Measurements from ENCODE around the gene CYB561D2. TPM values are rescaled to one million over a fixed set of nuclear protein-coding genes. Genes with fewer than 3 reads are reported as not detected.

CYB561D2 gene
- polyA plus RNA-seq, 1 donor (not counting 4 experiments of a cell fraction or from before 2014, with no cell fraction given) = 12.3 TPM

GRCh38 chr3:50396502-50396901 is 45.8 kb downstream of the CYB561D2 start:
- H3K4me1 ChIP-seq (ENCODE audit: control insufficient read depth, extremely low read depth, insufficient read depth, low read length) = peaks cover 5% of the 10 kb centered on the region
- peaks cover 70% of the 10 kb centered on the region for H3K27me3 ChIP-seq (ENCODE audit: control insufficient read depth, extremely low read depth, insufficient read depth, low read length)
- FAIRE-seq (peak; percentile 96), DNase-seq (ENCODE audit: low read depth, low spot score) (peak; percentile 41)
- TF ChIP-seq CTCF (optimal IDR thresholded peaks at IDR 0.05 in 1 of 3, IDR thresholded peaks at IDR 0.05 in 1 of 3, conservative IDR thresholded peaks at IDR 0.05 in 1 of 3; ENCODE audit: extremely low read depth in 1 of 3, insufficient read depth in 2 of 3, low read length in 3 of 3) (no peak), EZH2 (IDR thresholded peaks at IDR 0.05; ENCODE audit: low read length) (no peak)
- H2AFZ ChIP-seq (ENCODE audit: control insufficient read depth, low read length) = no peak overlapping the region
- dilution Hi-C loops (cut with MboI; ENCODE audit: extremely low pct_ligation_motif_present, low sequenced_read_pairs) = no loop called here
- H3K36me3 ChIP-seq (ENCODE audit: control insufficient read depth in 2 of 2, extremely low read depth in 1 of 2, insufficient read depth in 2 of 2, low read length in 2 of 2) = no peaks in the 10 kb centered on the region
- no peaks in the 10 kb centered on the region for H3K9me1 ChIP-seq (ENCODE audit: control insufficient read depth, extremely low read depth, insufficient read depth, low read length)
- H3K4me2 ChIP-seq (ENCODE audit: control insufficient read depth, extremely low read depth, insufficient read depth, low read depth, low read length) = no peak overlapping the region
- H4K20me1 ChIP-seq (ENCODE audit: control insufficient read depth, extremely low read depth, insufficient read depth, low read length) = peaks cover 19% of the 10 kb centered on the region
- H3K79me2 ChIP-seq (ENCODE audit: control insufficient read depth, insufficient read depth, low read length) = no peaks in the 10 kb centered on the region
- no peak overlapping the region for H3K9ac ChIP-seq (ENCODE audit: control insufficient read depth, extremely low read depth, insufficient read depth, low read length)
- H3K9me3 ChIP-seq (ENCODE audit: control insufficient read depth, low read depth, low read length) = no peaks in the 10 kb centered on the region
- no peak overlapping the region for H3K27ac ChIP-seq (ENCODE audit: control insufficient read depth, insufficient read depth, low read length)
- no peak overlapping the region for H3K4me3 ChIP-seq (ENCODE audit: control insufficient read depth in 2 of 3, extremely low read depth in 1 of 3, insufficient read depth in 2 of 3, low read depth in 1 of 3, low read length in 3 of 3)

- no peaks in the 10 kb centered on the region for H3K4me1 ChIP-seq (ENCODE audit: control insufficient read depth, extremely low read depth, insufficient read depth, low read length)
- no peak overlapping the region for H3K27ac ChIP-seq (ENCODE audit: control insufficient read depth, insufficient read depth, low read length)
- no peaks in the 10 kb centered on the region for H3K9me3 ChIP-seq (ENCODE audit: control insufficient read depth, low read depth, low read length)
- H3K79me2 ChIP-seq (ENCODE audit: control insufficient read depth, insufficient read depth, low read length) = no peaks in the 10 kb centered on the region
- H3K36me3 ChIP-seq (ENCODE audit: control insufficient read depth in 2 of 2, extremely low read depth in 1 of 2, insufficient read depth in 2 of 2, low read length in 2 of 2) = no peaks in the 10 kb centered on the region
- DNase-seq (ENCODE audit: low read depth, low spot score) (no peak), FAIRE-seq (no peak)
- H2AFZ ChIP-seq (ENCODE audit: control insufficient read depth, low read length) = no peak overlapping the region
- dilution Hi-C loops (cut with MboI; ENCODE audit: extremely low pct_ligation_motif_present, low sequenced_read_pairs) = no loop called here
- H3K27me3 ChIP-seq (ENCODE audit: control insufficient read depth, extremely low read depth, insufficient read depth, low read length) = peaks cover 35% of the 10 kb centered on the region
- H4K20me1 ChIP-seq (ENCODE audit: control insufficient read depth, extremely low read depth, insufficient read depth, low read length) = peaks cover 6% of the 10 kb centered on the region
- H3K9me1 ChIP-seq (ENCODE audit: control insufficient read depth, extremely low read depth, insufficient read depth, low read length) = no peaks in the 10 kb centered on the region
- H3K4me2 ChIP-seq (ENCODE audit: control insufficient read depth, extremely low read depth, insufficient read depth, low read depth, low read length) = no peak overlapping the region
- TF ChIP-seq CTCF (optimal IDR thresholded peaks at IDR 0.05 in 1 of 3, IDR thresholded peaks at IDR 0.05 in 1 of 3, conservative IDR thresholded peaks at IDR 0.05 in 1 of 3; ENCODE audit: extremely low read depth in 1 of 3, insufficient read depth in 2 of 3, low read length in 3 of 3) (no peak), EZH2 (IDR thresholded peaks at IDR 0.05; ENCODE audit: low read length) (no peak)
- H3K9ac ChIP-seq (ENCODE audit: control insufficient read depth, extremely low read depth, insufficient read depth, low read length) = no peak overlapping the region
- no peak overlapping the region for H3K4me3 ChIP-seq (ENCODE audit: control insufficient read depth in 2 of 3, extremely low read depth in 1 of 3, insufficient read depth in 2 of 3, low read depth in 1 of 3, low read length in 3 of 3)
These were observed 51.4 kb downstream of the CYB561D2 start for GRCh38 chr3:50401978-50402595.

Other genes with a start within 250 kb of the CYB561D2 start
- gene SEMA3F, start 195.5 kb upstream of the CYB561D2 start, polyA plus RNA-seq = 72.8 to 115 TPM (median 102 TPM) in 3 replicates
- 0.05 to 0.12 TPM in 2 of 3 replicates, not detected in the other for gene GNAT1, start 159.3 kb upstream of the CYB561D2 start, polyA plus RNA-seq
- not detected in 3 replicates for gene SLC38A3, start 145.6 kb upstream of the CYB561D2 start, polyA plus RNA-seq
- gene GNAI2, start 114.7 kb upstream of the CYB561D2 start, polyA plus RNA-seq = 268 to 419 TPM (median 341 TPM) in 3 replicates
- gene SEMA3B, start 81.7 kb upstream of the CYB561D2 start, polyA plus RNA-seq = 0.33 to 0.81 TPM (median 0.58 TPM) in 3 replicates
- gene LSMEM2, start 71.8 kb upstream of the CYB561D2 start, polyA plus RNA-seq = not detected in 3 replicates
- gene IFRD2, start 58.4 kb upstream of the CYB561D2 start, polyA plus RNA-seq = 43.1 to 90.4 TPM (median 50.3 TPM) in 3 replicates
- gene HYAL3, start 51.5 kb upstream of the CYB561D2 start, polyA plus RNA-seq = 6.6 to 15.6 TPM (median 10.3 TPM) in 3 replicates
- gene NAA80, start 51.5 kb upstream of the CYB561D2 start, polyA plus RNA-seq = 6.1 to 9.4 TPM (median 8.0 TPM) in 3 replicates
- gene HYAL1, start 47.3 kb upstream of the CYB561D2 start, polyA plus RNA-seq = 13.9 to 24.5 TPM (median 15.3 TPM) in 3 replicates
- gene HYAL2, start 28.1 kb upstream of the CYB561D2 start, polyA plus RNA-seq = 42.8 to 71.8 TPM (median 44.8 TPM) in 3 replicates
- gene TUSC2, start 22.6 kb upstream of the CYB561D2 start, polyA plus RNA-seq = 28.0 to 47.8 TPM (median 30.5 TPM) in 3 replicates
- gene RASSF1, start 10.0 kb upstream of the CYB561D2 start, polyA plus RNA-seq = 28.5 to 42.5 TPM (median 30.7 TPM) in 3 replicates
- 0.10 to 0.21 TPM (median 0.15 TPM) in 3 replicates for gene ZMYND10, start 5.1 kb upstream of the CYB561D2 start, polyA plus RNA-seq
- gene NPRL2, start 87 bp upstream of the CYB561D2 start, polyA plus RNA-seq = 20.6 to 30.1 TPM (median 23.3 TPM) in 3 replicates
- gene TMEM115, start 8.7 kb downstream of the CYB561D2 start, polyA plus RNA-seq = 22.4 to 43.8 TPM (median 31.6 TPM) in 3 replicates
- gene CACNA2D2, start 152.8 kb downstream of the CYB561D2 start, polyA plus RNA-seq = 0.02 to 0.04 TPM (median 0.04 TPM) in 3 replicates
- 1.4 to 2.6 TPM (median 1.4 TPM) in 3 replicates for gene C3orf18, start 216.9 kb downstream of the CYB561D2 start, polyA plus RNA-seq
- 12.9 to 19.5 TPM (median 13.0 TPM) in 3 replicates for gene HEMK1, start 218.7 kb downstream of the CYB561D2 start, polyA plus RNA-seq